SK-N-SH (cell line): ENCODE data around the gene SLC22A17. TPM values are rescaled to one million over a fixed set of nuclear protein-coding genes. Genes with fewer than 3 reads are reported as not detected.

ENCODE experiments used
- CTCF ChIA-PET: fragments of 300-600, 350-600 bp; formaldehyde crosslinking; extraction: SDS; loops from one replicate; lab custom pipeline; 2021; lab: Yijun Ruan, JAX
- POLR2A ChIA-PET: fragments of 350-600 bp; sonication (Branson Sonifier 250); formaldehyde crosslinking; extraction: SDS; loops from one replicate; lab custom pipeline; 2020; ENCODE audit warnings: antibody characterized with exemption, inconsistent platforms; lab: Yijun Ruan, JAX
- DNase-seq: peaks from one replicate; pipeline ENCODE4 v3.0.0; 2012
- H2AFZ ChIP-seq: fragments of 200-600 bp; sonication (generic); 2 replicates; pipeline ENCODE4 v1.8.1; 2016; ENCODE audit warnings: antibody characterized with exemption, mild to moderate bottlenecking, low read depth
- H3F3A ChIP-seq: fragments of 200-600 bp; sonication (generic); replicated peaks from 2 replicates; pipeline ENCODE3; 2016; ENCODE audit warnings: antibody characterized with exemption, mild to moderate bottlenecking; ENCODE audit not compliant: insufficient read depth
- H3K27ac ChIP-seq, 2 experiments: fragments of 200-500 bp in 1 of 2; fragments of 200-600 bp in 1 of 2; sonication (Bioruptor generic) in 1 of 2; sonication (generic), shearing (Covaris generic) in 1 of 2; 2 replicates each; pipeline versions ENCODE4 v1.5.1 to v1.6.1; 2014 to 2016; ENCODE audit warnings: low read depth in 2 of 2, inconsistent platforms in 1 of 2, low read length in 1 of 2, mild to moderate bottlenecking in 1 of 2, mixed read lengths in 1 of 2
- H3K27me3 ChIP-seq: fragments of 200-600 bp; sonication (generic), shearing (Covaris generic); 2 replicates; pipeline ENCODE4 v1.6.1; 2016; ENCODE audit warnings: mixed run types; ENCODE audit not compliant: insufficient read depth
- H3K36me3 ChIP-seq, 2 experiments: fragments of 200-500 bp in 1 of 2; fragments of 200-600 bp in 1 of 2; sonication (Bioruptor generic) in 1 of 2; sonication (generic) in 1 of 2; replicated peaks in 1 of 2; 2 replicates each; pipeline versions ENCODE3 to v1.5.1; 2014 to 2016; ENCODE audit warnings: low read length in 1 of 2, mild to moderate bottlenecking in 1 of 2; ENCODE audit not compliant: insufficient read depth in 2 of 2, control insufficient read depth in 1 of 2
- H3K4me1 ChIP-seq, 2 experiments: fragments of 200-500 bp in 1 of 2; fragments of 200-600 bp in 1 of 2; sonication (Bioruptor generic) in 1 of 2; sonication (generic), shearing (Covaris generic) in 1 of 2; 2 replicates each; pipeline versions ENCODE4 v1.5.1 to v1.6.1; 2014 to 2016; ENCODE audit warnings: low read depth in 1 of 2, low read length in 1 of 2, mixed run types in 1 of 2; ENCODE audit not compliant: insufficient read depth in 2 of 2, control insufficient read depth in 1 of 2
- H3K4me2 ChIP-seq: fragments of 200-600 bp; sonication (generic), shearing (Covaris generic); 2 replicates; pipeline ENCODE4 v1.6.1; 2017; ENCODE audit warnings: mixed run types
- H3K4me3 ChIP-seq, 2 experiments: fragments of 200-500 bp in 1 of 2; fragments of 200-600 bp in 1 of 2; sonication (Bioruptor generic) in 1 of 2; sonication (generic), shearing (Covaris generic) in 1 of 2; 2 replicates each; pipeline versions ENCODE4 v1.5.1 to v1.8.1; 2014 to 2016; ENCODE audit warnings: low read depth in 2 of 2, inconsistent platforms in 1 of 2, low read length in 1 of 2, mild to moderate bottlenecking in 1 of 2, mixed read lengths in 1 of 2, moderate library complexity in 1 of 2
- H3K79me2 ChIP-seq: fragments of 200-600 bp; sonication (generic); 2 replicates; pipeline ENCODE4 v1.8.1; 2017; ENCODE audit warnings: mild to moderate bottlenecking; ENCODE audit not compliant: insufficient read depth
- H3K9ac ChIP-seq: fragments of 200-600 bp; sonication (generic); 2 replicates; pipeline ENCODE4 v1.6.1; 2017; ENCODE audit warnings: mixed run types
- H3K9me2 ChIP-seq: fragments of 200-600 bp; sonication (generic); 2 replicates; pipeline ENCODE4 v1.6.1; 2017; ENCODE audit warnings: mixed run types
- H3K9me3 ChIP-seq: fragments of 200-600 bp; sonication (generic); 2 replicates; pipeline ENCODE4 v1.6.1; 2017; ENCODE audit warnings: mixed run types, mild to moderate bottlenecking, moderate library complexity
- H4K20me1 ChIP-seq: fragments of 200-600 bp; sonication (generic); 2 replicates; pipeline ENCODE4 v1.6.1; 2017; ENCODE audit warnings: mild to moderate bottlenecking, mixed run types; ENCODE audit not compliant: insufficient read depth
- CHD2 ChIP-seq: fragments of 150-350 bp; IDR thresholded peaks from 2 replicates; pipeline ENCODE4 v1.6.1; 2018; ENCODE audit warnings: low read length; ENCODE audit not compliant: partially characterized antibody
- CTCF ChIP-seq: fragments of 200-600 bp; sonication (generic); IDR thresholded peaks from 2 replicates; pipeline ENCODE4 v1.6.1; 2017; ENCODE audit warnings: antibody characterized with exemption, mild to moderate bottlenecking, moderate library complexity
- ELF1 ChIP-seq: IDR thresholded peaks from 2 replicates; pipeline ENCODE4 v1.4.0; 2012
- EZH2phosphoT487 ChIP-seq: fragments of 200-600 bp; sonication (generic); IDR thresholded peaks from 2 replicates; pipeline ENCODE4 v1.6.1; 2017; ENCODE audit warnings: low read depth, mixed run types, mild to moderate bottlenecking, antibody characterized with exemption, moderate library complexity, borderline replicate concordance
- FOSL2 ChIP-seq: IDR thresholded peaks from 2 replicates; pipeline ENCODE4 v1.4.0; 2012; ENCODE audit warnings: low read depth, mild to moderate bottlenecking, moderate library complexity, borderline replicate concordance
- FOXJ3 ChIP-seq: sonication (generic); formaldehyde crosslinking; IDR thresholded peaks from 2 replicates; pipeline ENCODE4 v1.5.1; 2020; ENCODE audit warnings: mild to moderate bottlenecking, missing genetic modification reagents
- GABPA ChIP-seq: IDR thresholded peaks from 2 replicates; pipeline ENCODE4 v1.4.0; 2012; ENCODE audit warnings: low read depth, mild to moderate bottlenecking
- IRF3 ChIP-seq: fragments of 150-350 bp; IDR thresholded peaks from 2 replicates; pipeline ENCODE4 v1.6.1; 2016; ENCODE audit warnings: mild to moderate bottlenecking, low read depth, low read length
- JUND ChIP-seq: IDR thresholded peaks from 2 replicates; pipeline ENCODE4 v1.4.0; 2012
- MEF2A ChIP-seq: IDR thresholded peaks from 2 replicates; pipeline ENCODE4 v1.4.0; 2012; ENCODE audit warnings: low read depth, borderline replicate concordance
- NFIC ChIP-seq: IDR thresholded peaks from 2 replicates; pipeline ENCODE4 v1.4.0; 2012; ENCODE audit warnings: borderline replicate concordance
- RAD21 ChIP-seq: IDR thresholded peaks from 2 replicates; pipeline ENCODE4 v1.6.1; 2012; ENCODE audit warnings: mild to moderate bottlenecking, low read length
- RCOR1 ChIP-seq: fragments of 150-350 bp; IDR thresholded peaks from 2 replicates; pipeline ENCODE4 v1.6.1; 2017; ENCODE audit warnings: antibody characterized with exemption, low read length
- REST ChIP-seq: IDR thresholded peaks from 2 replicates; pipeline ENCODE4 v1.6.1; 2012; ENCODE audit warnings: mild to moderate bottlenecking, low read depth, low read length, moderate library complexity
- RFX5 ChIP-seq: IDR thresholded peaks from 2 replicates; pipeline ENCODE4 v1.6.1; 2012; ENCODE audit warnings: mild to moderate bottlenecking, improper control_type of control experiment, low read length
- TAF1 ChIP-seq: IDR thresholded peaks from 2 replicates; pipeline ENCODE4 v1.6.1; 2012; ENCODE audit warnings: low read depth, mild to moderate bottlenecking, low read length, moderate library complexity, borderline replicate concordance
- TEAD4 ChIP-seq: IDR thresholded peaks from 2 replicates; pipeline ENCODE4 v1.4.0; 2012; ENCODE audit warnings: mild to moderate bottlenecking, borderline replicate concordance; ENCODE audit not compliant: insufficient read depth
- USF2 ChIP-seq: fragments of 150-350 bp; IDR thresholded peaks from 2 replicates; pipeline ENCODE4 v1.6.1; 2017; ENCODE audit warnings: antibody characterized with exemption, low read length, low read depth, borderline replicate concordance
- YY1 ChIP-seq: IDR thresholded peaks from 2 replicates; pipeline ENCODE4 v1.4.0; 2012; ENCODE audit warnings: low read depth, mild to moderate bottlenecking
- ZBTB33 ChIP-seq: IDR thresholded peaks from 2 replicates; pipeline ENCODE4 v1.4.0; 2012; ENCODE audit warnings: low read depth, borderline replicate concordance
- WGBS: methylation state at CpG from one replicate; pipeline ENCODE4 v1.1.6; 2017; ENCODE audit warnings: low lambda C conversion rate; 5-methylcytosine and 5-hydroxymethylcytosine counted together
- polyA plus RNA-seq, 3 experiments: library from polyadenylated mRNA; depleted of rRNA; stranded (reverse); fragments of >200 nt; gene quantifications; 2 replicates each; pipeline ENCODE4 v1.2.3, GENCODE V29; 2012

SLC22A17 gene
- polyA plus RNA-seq, 1 of the 3 experiments (the other 2 are of a cell fraction): 27.2 TPM

- TF ChIP-seq RAD21 (no peak), CHD2 (no peak), EZH2phosphoT487 (no peak), ZBTB33 (no peak), TEAD4 (no peak), FOSL2 (no peak), FOXJ3 (CRISPR knock-in tag) (no peak), JUND (no peak), RCOR1 (no peak), CTCF (no peak), IRF3 (no peak), NFIC (no peak), USF2 (no peak), ELF1 (no peak), RFX5 (no peak), MEF2A (no peak), REST (no peak), YY1 (no peak), GABPA (no peak), TAF1 (no peak)
- Histone ChIP-seq H3K4me2 (no peak overlapping the region), H3K36me3 (no peaks in the 10 kb centered on the region), H3K27me3 (peaks cover 38% of the 10 kb centered on the region), H3K4me3 (no peak overlapping the region), H3K9me2 (no peaks in the 10 kb centered on the region), H3K9ac (no peak overlapping the region), H3K27ac (no peak overlapping the region), H4K20me1 (no peaks in the 10 kb centered on the region), H3K4me1 (no peaks in the 10 kb centered on the region), H3K9me3 (no peaks in the 10 kb centered on the region), H2AFZ (no peak overlapping the region), H3F3A (no peaks in the 10 kb centered on the region), H3K79me2 (no peaks in the 10 kb centered on the region)
- 58% methylated on average over 10 of the region's 10 CpGs for WGBS
- POLR2A ChIA-PET: no interaction called here
- DNase-seq: no peak
- CTCF ChIA-PET: interaction anchor here (2.1 to 2.7 kb wide), 2 partner anchors 16 to 69 kb away, joined by 4 to 12 read pairs; no protein-coding TSS in a partner anchor
These were observed 43.4 kb upstream of the SLC22A17 start for GRCh38 chr14:23396126-23396525.
